ENCODE results near the gene SPACA7.
A peak's percentile ranks its signal among the peaks of the same experiment; 100 is the strongest.

Gene SPACA7, protein sequence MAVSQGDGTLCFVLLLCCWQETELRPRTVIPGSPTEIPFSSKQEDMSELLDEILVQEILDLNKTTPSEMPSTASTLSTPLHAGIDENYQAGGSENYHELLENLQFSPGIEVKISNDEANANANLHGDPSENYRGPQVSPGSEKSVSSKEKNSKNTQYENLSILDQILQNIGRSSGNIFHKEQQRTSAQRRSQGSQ

GRCh38 chr13:112376050-112376681, at the start of gene SPACA7:
SPACA7 (plus strand) TSS chr13:112376355; CDS start chr13:112376386, 31 bp downstream.
- DNase-seq: no peak

- no peak for DNase-seq
Measured at GRCh38 chr13:112326821-112327370, 49.3 kb upstream of the SPACA7 start.

- no peak for DNase-seq
Measured at GRCh38 chr13:112328936-112329335, 47.2 kb upstream of the SPACA7 start.

GRCh38 chr13:112329376-112329775, 46.8 kb upstream of the SPACA7 start:
- DNase-seq: no peak

GRCh38 chr13:112330066-112330465, 46.1 kb upstream of the SPACA7 start:
- DNase-seq: no peak

- peak; percentile 70 for DNase-seq
Measured at GRCh38 chr13:112330479-112331381, 45.4 kb upstream of the SPACA7 start.

DNA sequence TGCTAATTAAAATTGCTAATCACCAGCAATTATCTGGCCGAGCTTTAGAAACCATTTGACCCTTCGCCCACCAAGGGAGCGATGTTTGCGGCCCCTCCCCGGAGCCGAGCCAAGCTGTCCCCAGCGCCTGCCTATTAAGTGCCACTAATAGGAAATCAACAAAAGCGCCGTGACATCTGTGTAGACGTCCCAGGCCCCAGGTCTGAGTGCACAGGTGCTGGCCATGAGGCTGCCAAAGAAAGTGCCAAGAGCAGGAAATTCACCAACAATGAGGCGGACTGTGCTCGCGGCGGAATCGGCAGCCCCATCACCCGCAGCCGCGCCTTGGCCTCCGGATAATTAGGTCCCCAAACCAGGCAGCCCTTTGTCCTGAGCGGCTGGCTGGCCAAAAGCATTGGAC, 44.5 kb upstream of the SPACA7 start:
- peak; percentile 73 for DNase-seq

DNA sequence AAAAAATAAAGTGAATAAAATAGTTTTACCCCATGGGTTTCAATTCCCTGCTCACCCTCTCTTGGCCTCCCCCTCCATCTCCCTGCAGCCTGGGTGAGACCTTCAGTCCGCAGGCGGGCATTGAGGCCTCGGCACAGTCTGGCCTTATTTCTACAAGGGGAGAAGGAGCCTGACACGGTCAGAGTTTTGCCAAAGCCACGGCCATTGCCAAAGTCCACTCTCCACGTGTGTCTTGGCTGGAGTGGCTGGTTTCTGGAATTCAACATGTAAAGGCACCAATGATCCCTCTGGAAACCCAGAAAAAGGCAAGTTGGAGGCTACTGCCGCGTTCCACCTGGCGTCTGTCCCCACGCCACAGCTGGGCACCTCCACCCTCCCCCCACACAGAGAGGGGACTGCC, 43.4 kb upstream of the SPACA7 start:
- DNase-seq: no peak

GRCh38 chr13:112333756-112334543, 42.2 kb upstream of the SPACA7 start:
- no peak for DNase-seq

- no peak for DNase-seq
Measured at GRCh38 chr13:112335135-112335534, 41.0 kb upstream of the SPACA7 start.

- DNase-seq: no peak
Measured at GRCh38 chr13:112341446-112341845, 34.7 kb upstream of the SPACA7 start.

DNA sequence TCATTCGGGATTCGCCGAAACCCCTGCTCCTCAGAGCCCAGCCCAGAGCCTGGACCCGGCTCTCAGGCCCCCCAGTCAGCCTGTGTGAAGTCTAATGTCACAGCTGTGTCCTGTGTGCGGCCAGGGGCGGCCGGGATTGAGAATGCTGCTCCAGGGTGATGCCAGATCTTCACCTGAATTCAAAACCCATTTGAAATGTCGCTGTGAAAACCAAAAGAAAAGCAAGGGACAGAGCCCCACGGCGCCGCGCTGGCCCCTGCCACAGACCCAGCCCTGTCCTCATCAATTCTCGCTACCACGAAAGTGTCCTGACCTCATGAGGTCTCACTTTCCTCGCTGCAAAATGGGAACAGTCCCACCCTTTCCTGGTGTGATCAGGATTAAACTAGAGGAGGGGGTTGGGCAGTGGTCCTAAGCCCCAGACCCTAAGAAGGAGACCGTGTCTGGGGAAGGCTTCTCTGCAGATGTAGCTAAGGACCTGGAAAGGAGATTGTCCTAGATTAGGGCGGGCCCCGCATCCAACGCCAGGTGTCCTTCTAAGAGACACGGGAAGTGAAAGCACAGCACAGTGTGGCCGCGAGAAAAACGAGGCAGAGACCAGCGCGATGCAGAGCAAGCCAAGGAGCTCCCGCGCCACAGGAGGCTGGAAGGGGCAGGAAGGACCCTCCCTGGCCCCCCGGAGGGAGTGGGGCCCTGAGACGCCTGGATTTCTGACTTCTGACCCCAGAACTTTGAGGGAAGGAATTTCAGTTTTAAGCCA, 34.0 kb upstream of the SPACA7 start:
- DNase-seq: peak; percentile 61

GRCh38 chr13:112342841-112343361, 33.3 kb upstream of the SPACA7 start:
- no peak for DNase-seq

DNA sequence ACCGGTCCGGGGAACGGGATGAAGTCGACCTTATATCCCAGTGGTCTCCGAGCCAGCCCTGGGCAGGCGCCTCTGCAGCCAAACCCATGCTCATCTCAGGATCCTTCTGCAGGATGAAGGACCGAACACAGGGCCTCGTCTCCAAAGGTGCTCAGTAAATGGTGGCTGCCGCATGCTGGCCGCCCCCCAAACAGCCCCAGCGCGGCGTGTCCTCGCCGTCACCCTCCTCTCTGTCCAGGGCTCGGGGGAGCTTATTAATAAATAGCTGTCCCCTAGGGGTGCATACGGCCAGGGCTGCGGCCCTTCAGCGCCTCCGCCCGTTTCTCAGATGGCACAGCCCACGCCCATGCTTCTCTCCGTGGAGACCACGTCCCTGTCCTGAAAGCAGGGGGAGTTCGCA, 32.6 kb upstream of the SPACA7 start:
- no peak for DNase-seq

DNA sequence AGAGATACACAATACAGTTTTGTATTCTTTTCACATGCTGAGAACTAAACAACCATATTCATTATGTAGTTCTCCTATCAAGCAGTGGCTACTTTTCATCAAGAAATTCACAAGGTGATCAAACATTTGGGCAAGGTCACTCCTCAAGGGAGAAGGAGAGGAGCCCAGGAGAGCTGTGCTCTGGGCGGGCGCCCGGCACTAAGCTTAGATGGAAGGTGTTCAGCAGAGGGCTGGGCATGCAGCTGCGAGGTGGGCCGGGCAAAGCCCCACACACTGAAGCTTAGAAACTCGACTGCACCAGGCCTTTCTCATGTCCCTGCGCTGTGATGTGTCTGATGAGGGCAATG, 30.4 kb upstream of the SPACA7 start:
- no peak for DNase-seq

- peak; percentile 28 for DNase-seq
Measured at GRCh38 chr13:112346173-112346898, 29.8 kb upstream of the SPACA7 start.

GRCh38 chr13:112346899-112347229, 29.3 kb upstream of the SPACA7 start:
- no peak for DNase-seq

DNA sequence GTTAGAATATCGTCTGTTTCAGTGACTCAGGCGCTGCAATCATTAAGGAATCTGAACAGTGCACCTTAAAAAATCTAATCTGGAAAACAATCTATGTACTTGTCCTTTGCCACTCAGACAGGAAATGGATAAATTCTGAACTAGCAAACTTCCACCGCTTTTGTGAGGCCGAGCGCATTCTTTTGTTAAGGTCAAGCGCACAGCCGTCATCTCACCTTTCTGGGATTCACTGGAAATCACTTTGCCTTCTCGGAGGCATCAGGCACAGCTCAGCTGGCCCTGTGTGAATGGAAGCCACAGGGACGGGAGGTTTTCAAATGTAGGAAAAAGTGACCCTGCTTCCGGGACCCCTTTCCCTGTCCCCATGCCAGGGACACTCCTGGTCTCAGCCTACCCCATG, 28.2 kb upstream of the SPACA7 start:
- DNase-seq: no peak

DNA sequence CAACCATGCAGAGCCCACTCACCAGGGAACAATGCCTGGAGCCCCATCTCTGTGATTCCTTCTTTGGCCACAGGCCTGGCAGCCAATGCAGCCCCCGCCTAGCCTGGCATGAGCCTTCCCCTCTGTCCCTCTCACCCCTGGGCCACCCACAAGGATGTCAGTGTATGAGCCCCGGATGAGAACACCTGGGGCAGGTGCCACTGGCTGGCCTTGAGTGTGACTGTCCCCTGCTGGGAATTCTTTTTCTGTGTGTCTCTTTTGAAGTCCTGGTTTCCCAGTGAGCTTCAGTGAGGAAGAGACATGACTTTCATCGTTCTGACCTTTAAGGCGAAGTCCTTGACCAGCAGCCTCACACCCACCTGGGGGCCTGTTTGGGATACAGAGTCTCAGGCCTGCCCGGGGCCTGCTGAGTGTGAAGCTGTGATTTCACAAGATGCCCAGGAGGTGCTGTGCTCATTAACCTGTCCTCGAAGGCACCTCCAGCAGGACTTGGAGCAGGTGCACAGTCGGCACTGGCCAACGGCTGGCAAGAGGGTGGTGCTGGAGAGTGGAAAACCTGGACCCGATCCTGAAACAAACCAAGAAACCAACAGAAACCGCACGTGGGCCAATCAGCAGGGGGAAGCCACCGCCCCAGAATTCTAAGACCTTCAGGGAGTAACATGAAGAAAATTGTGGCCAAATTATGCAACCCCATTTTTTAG, 27.4 kb upstream of the SPACA7 start:
- no peak for DNase-seq

GRCh38 chr13:112349681-112350080, 26.5 kb upstream of the SPACA7 start:
- no peak for DNase-seq

DNA sequence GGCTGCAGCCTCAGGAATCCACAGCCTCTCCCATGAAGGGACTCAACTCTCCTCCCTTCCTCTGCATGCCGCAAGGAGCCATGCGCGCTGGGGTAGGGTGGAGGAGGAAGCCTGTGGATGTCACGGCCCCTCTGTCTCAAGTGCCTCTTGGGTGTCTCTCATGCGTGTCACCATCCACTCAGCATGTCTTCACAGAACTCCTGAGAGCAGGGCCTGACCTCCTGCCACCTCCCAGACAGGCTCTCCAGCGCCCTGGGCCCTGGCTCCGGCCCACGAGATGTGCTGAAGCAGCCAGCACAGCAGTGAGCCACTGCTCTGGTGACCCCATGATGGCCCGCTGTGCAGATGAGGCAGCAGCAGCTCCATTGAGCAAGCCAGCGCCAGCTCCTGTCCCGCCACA, 25.9 kb upstream of the SPACA7 start:
- no peak for DNase-seq
